ENCODE results near the gene DYTN.

The DYTN gene

DNA sequence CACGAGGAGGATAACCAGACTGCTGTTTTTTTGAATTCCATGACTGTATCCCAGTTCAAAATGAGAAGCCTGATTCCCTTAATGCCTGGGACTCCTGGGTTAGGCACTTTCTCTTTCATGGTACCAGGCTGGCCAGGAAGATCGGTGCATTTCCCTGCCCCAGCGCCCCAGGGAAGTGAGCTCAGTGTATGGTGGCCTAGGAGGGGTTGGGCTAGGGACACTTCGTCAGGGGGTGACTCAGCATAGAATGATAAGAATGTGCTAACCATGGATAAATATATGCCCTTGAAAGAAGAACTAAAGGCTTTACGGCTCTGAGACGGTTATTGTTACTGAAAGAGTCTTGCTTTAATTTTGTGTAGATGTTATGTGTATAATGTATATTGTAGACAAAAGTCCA is 103.4 kb downstream of the DYTN start:
- peak; percentile 33 for DNase-seq (ENCODE audit: low read depth)

DNA sequence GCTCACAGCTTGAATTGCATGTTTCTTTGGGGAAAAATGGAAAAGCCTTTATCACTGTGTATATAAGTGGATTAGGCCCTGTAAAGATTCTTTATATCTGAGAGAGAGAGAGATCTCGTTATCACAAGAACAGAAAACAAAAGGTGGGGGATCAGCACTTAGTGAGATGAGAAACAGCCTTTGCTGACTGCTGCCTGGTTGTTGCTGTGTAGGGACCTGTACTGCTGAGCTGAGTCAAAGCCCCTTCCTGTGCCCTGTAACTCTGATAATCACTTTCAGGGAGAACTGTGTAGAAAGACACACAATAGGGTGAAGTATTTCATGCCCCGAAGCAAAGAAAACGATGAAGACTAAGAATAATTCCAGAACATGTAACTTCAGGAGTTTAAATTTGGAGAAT is 106.5 kb downstream of the DYTN start:
- no peak for DNase-seq (ENCODE audit: low read depth)

DNA sequence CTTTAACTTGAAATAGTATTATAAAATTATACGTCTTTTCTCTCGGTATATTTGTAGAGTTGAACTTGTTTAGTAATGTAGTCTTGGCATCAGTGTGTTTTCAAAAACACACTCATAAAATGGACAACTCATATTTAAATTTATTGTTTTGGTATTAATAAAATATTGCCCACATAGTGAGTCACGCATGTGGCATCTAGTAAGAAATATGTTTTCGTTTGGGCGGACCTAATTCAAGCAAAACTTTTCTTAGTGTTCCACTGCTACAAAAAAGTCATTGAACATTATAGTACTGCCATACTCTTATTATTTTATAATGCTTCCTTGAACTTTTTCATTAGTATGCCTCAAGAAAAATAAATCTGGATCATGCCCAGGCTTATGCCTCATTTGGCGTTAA is 107.0 kb downstream of the DYTN start:
- DNase-seq (ENCODE audit: low read depth) = no peak

DNA sequence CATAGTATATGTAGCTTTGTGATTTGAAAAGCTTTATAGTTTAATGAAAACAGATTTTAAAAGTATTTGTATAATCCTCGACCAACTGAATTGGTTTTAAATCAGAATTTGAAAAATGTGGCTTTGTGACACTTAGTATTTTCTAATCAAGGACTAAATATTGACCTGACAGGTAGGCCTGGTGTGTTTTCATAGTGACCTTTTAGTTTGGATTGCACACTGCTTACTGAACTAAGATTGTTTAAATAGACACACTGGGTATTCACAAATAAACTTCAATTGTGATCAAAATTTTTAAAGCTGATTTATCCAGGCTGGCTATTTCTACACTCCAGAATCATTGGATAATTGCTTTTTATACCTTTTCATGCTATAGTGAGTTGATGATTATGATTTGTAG is 107.7 kb downstream of the DYTN start:
- no peak for DNase-seq (ENCODE audit: low read depth)

DNA sequence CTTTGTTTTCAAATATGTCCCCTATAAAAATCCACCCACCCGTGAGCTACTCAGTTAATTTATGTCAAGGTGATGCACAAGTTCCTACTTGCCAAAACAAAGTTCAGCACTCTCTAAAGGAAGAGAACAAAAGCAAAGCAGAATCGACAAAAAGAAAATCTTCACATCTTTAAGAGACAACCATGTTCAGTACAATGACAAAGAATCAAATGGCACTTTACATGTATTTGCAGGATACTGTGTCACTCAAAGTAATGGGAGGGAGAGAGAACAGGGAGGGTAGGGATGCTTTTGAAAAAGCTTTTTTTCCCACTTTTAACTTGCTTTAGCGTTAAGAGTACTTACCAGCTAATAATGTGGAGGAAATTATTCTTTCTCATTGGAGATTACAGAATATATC is 115.0 kb downstream of the DYTN start:
- no peak for DNase-seq (ENCODE audit: low read depth)

Measured in HS-27A (cell line).